Measurements from ENCODE around the gene SYPL1. TPM values are rescaled to one million over a fixed set of nuclear protein-coding genes. Genes with fewer than 3 reads are reported as not detected.

SYPL1 gene
- polyA plus RNA-seq, 1 of the 3 experiments (the other 2 are of a cell fraction) = 72.4 TPM

- Histone ChIP-seq H3K9me2 (no peaks in the 10 kb centered on the region), H3K79me2 (ENCODE audit: insufficient read depth) (no peaks in the 10 kb centered on the region), H3K4me2 (no peak overlapping the region), H3K9ac (no peak overlapping the region), H3K9me3 (no peaks in the 10 kb centered on the region), H3F3A (replicated peaks; ENCODE audit: insufficient read depth) (peaks cover 7% of the 10 kb centered on the region), H3K4me3 (ENCODE audit: low read depth in 2 of 2, low read length in 1 of 2) (no peak overlapping the region; a peak in 1 of 4 replicates), H3K4me1 (ENCODE audit: control insufficient read depth in 1 of 2, insufficient read depth in 2 of 2, low read depth in 1 of 2, low read length in 1 of 2) (peaks cover 4 to 28% of the 10 kb centered on the region in 2 experiments; a peak in 2 of 4 replicates), H4K20me1 (ENCODE audit: insufficient read depth) (no peaks in the 10 kb centered on the region), H3K27me3 (ENCODE audit: insufficient read depth) (no peaks in the 10 kb centered on the region), H3K36me3 (replicated peaks in 1 of 2; ENCODE audit: control insufficient read depth in 1 of 2, insufficient read depth in 2 of 2, low read length in 1 of 2) (no peaks in the 10 kb centered on the region), H3K27ac (ENCODE audit: low read depth in 2 of 2, low read length in 1 of 2) (no peak overlapping the region), H2AFZ (ENCODE audit: low read depth) (no peak overlapping the region)
- POLR2A ChIA-PET = no interaction called here
- DNase-seq = peak; percentile 80
- CTCF ChIA-PET = interaction anchor here (0.9 to 13.6 kb wide), 46 partner anchors 10 to 465 kb away, joined by 3 to 356 read pairs (median 12); partner anchors contain the start of gene ATXN7L1
- WGBS (ENCODE audit: low lambda C conversion rate) = 60% methylated on average over 5 of the region's 6 CpGs
- TF ChIP-seq ELF1 (IDR thresholded peaks at IDR 0.05) (no peak), PBX3 (IDR thresholded peaks at IDR 0.05) (no peak), RAD21 (IDR thresholded peaks at IDR 0.05; ENCODE audit: low read length) (peak; percentile 60), JUND (IDR thresholded peaks at IDR 0.05) (no peak), YY1 (IDR thresholded peaks at IDR 0.05; ENCODE audit: low read depth) (no peak), TEAD4 (IDR thresholded peaks at IDR 0.05; ENCODE audit: borderline replicate concordance, insufficient read depth) (no peak), IRF3 (IDR thresholded peaks at IDR 0.05; ENCODE audit: low read depth, low read length) (no peak), GATA2 (CRISPR knock-in tag; IDR thresholded peaks at IDR 0.05) (peak; percentile 86), FOXJ3 (CRISPR knock-in tag; IDR thresholded peaks at IDR 0.05) (no peak), FOSL2 (IDR thresholded peaks at IDR 0.05; ENCODE audit: borderline replicate concordance, low read depth) (no peak), MEF2A (IDR thresholded peaks at IDR 0.05; ENCODE audit: borderline replicate concordance, low read depth) (no peak), SIN3A (IDR thresholded peaks at IDR 0.05; ENCODE audit: borderline replicate concordance, low read depth, low read length) (no peak), SMC3 (IDR thresholded peaks at IDR 0.05; ENCODE audit: low read depth, low read length) (peak; percentile 55), ZBTB33 (IDR thresholded peaks at IDR 0.05; ENCODE audit: borderline replicate concordance, low read depth) (no peak), TAF1 (IDR thresholded peaks at IDR 0.05; ENCODE audit: borderline replicate concordance, low read depth, low read length) (no peak), RCOR1 (IDR thresholded peaks at IDR 0.05; ENCODE audit: low read length) (peak; percentile 47; the same call in 1 of the 2 replicates), CHD2 (IDR thresholded peaks at IDR 0.05; ENCODE audit: low read length, partially characterized antibody) (no peak), REST (IDR thresholded peaks at IDR 0.05; ENCODE audit: low read depth, low read length) (no peak), USF2 (IDR thresholded peaks at IDR 0.05; ENCODE audit: borderline replicate concordance, low read depth, low read length) (no peak), MAX (IDR thresholded peaks at IDR 0.05; ENCODE audit: low read depth) (no peak), RFX5 (IDR thresholded peaks at IDR 0.05; ENCODE audit: low read length) (no peak), CTCF (IDR thresholded peaks at IDR 0.05) (peak; percentile 89), GABPA (IDR thresholded peaks at IDR 0.05; ENCODE audit: low read depth) (no peak)
Observed at GRCh38 chr7:106041140-106041717, 70.9 kb downstream of the SYPL1 start.

Measured in SK-N-SH (cell line).